GM18909 (cell line): Measurements from ENCODE around the gene MYG1.

Experiments
- ATAC-seq: cut with Tn5 transposase; IDR thresholded peaks from one replicate; pipeline ENCODE4 v1.9.1; 2021; ENCODE audit warnings: mild to moderate bottlenecking; ENCODE audit not compliant: unreplicated experiment, poor library complexity

Gene MYG1

DNA sequence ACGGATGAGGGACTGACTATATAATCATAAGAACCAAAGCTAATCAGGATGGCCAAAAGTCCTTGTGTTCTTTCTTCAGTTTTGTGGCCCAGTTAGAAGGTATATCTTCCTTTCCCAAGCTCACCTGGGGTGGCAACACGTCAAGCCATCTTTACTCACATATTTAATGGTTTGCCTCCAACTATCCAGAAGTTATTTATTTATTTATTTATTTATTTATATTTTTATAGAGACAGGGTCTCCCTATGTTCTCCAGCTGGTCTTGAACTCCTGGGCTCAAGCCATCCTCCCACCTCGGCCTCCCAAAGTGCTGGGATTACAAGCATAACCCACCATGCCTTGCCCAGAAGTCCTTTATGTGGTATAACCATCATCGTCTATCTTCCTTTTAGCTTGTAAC is 48.4 kb downstream of the MYG1 start:
- no peak for ATAC-seq

- peak; percentile 65 for ATAC-seq
These were observed 53.1 kb downstream of the MYG1 start for GRCh38 chr12:53352331-53353256.

DNA sequence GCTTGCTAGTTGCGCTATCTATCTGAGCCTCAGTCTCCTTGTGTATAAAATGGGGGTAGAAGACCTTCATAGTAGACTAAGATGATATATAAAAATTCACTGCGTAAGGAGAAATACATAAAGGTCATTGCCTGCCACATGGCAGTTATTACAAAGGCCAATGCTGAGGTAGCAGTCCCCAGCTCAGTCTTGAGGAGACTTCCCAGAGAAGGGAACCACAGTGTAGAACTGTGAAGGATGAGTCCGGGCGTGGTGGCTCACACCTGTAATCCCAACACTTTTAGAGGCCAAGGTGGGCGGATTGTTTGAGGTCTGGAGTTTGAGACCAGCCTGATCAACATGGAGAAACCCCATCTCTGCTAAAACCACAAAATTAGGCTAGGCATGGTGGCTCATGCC is 53.8 kb downstream of the MYG1 start:
- ATAC-seq, result no peak

- no peak for ATAC-seq
These were observed 55.6 kb downstream of the MYG1 start for GRCh38 chr12:53355121-53355520.
